HEK293 (cell line): ENCODE data around the gene RBFOX2.

Experiments
- CTCF ChIA-PET: fragments of 350-600 bp; formaldehyde crosslinking; extraction: SDS; loops from one replicate; lab custom pipeline; 2021; ENCODE audit warnings: antibody characterized with exemption; lab: Yijun Ruan, JAX
- POLR2A ChIA-PET: fragments of 300-600 bp; formaldehyde crosslinking; extraction: SDS; loops from one replicate; lab custom pipeline; 2020; ENCODE audit warnings: antibody characterized with exemption, inconsistent platforms; lab: Yijun Ruan, JAX
- H3K27ac ChIP-seq: fragments of 200-500 bp; sonication (Bioruptor generic); 2 replicates; pipeline ENCODE4 v1.5.1; 2014; ENCODE audit warnings: low read depth, low read length, control low read depth, inconsistent platforms; ENCODE audit errors: extremely low read depth
- H3K36me3 ChIP-seq, 2 experiments: fragments of 200-500 bp in 1 of 2; sonication (Bioruptor generic) in 1 of 2; 1 replicate in 1 of 2; 2 replicates in 1 of 2; pipeline ENCODE4 v1.5.1; 2014 to 2017; ENCODE audit warnings: inconsistent platforms in 2 of 2, low read length in 2 of 2; ENCODE audit not compliant: control insufficient read depth in 2 of 2, insufficient read depth in 1 of 2
- H3K4me1 ChIP-seq: fragments of 200-500 bp; sonication (Bioruptor generic); 2 replicates; pipeline ENCODE4 v1.5.1; 2014; ENCODE audit warnings: mild to moderate bottlenecking, low read length, inconsistent platforms; ENCODE audit not compliant: control insufficient read depth, insufficient read depth
- H3K4me3 ChIP-seq: 2 replicates; pipeline ENCODE4 v1.5.1; 2011; ENCODE audit warnings: low read depth, mild to moderate bottlenecking, control low read depth, low read length, moderate library complexity
- H3K9me3 ChIP-seq: fragments of 200-500 bp; sonication (Bioruptor generic); 2 replicates; pipeline ENCODE4 v1.5.1; 2014; ENCODE audit warnings: low read depth, low read length, inconsistent platforms; ENCODE audit not compliant: control insufficient read depth, insufficient read depth
- HOXC10 ChIP-seq: sonication (generic); formaldehyde crosslinking; IDR thresholded peaks from 2 replicates; pipeline ENCODE4 v1.8.1; 2023; ENCODE audit warnings: mild to moderate bottlenecking, missing genetic modification reagents
- OSR2 ChIP-seq: fragments of 450-650 bp; formaldehyde crosslinking; IDR thresholded peaks from 2 replicates; pipeline ENCODE4 v1.5.1; 2016; ENCODE audit warnings: missing biosample characterization, missing genetic modification characterization
- PRDM10 ChIP-seq: fragments of 450-650 bp; formaldehyde crosslinking; IDR thresholded peaks from 2 replicates; pipeline ENCODE4 v1.5.1; 2016; ENCODE audit warnings: missing biosample characterization, missing genetic modification characterization
- PRDM2 ChIP-seq: fragments of 450-650 bp; formaldehyde crosslinking; IDR thresholded peaks from 2 replicates; pipeline ENCODE4 v1.5.1; 2016; ENCODE audit warnings: missing biosample characterization, missing genetic modification characterization, borderline replicate concordance
- SP3 ChIP-seq: fragments of 450-650 bp; formaldehyde crosslinking; IDR thresholded peaks from 2 replicates; pipeline ENCODE4 v1.5.1; 2016; ENCODE audit warnings: missing biosample characterization, missing genetic modification characterization
- ZBTB17 ChIP-seq: fragments of 450-650 bp; formaldehyde crosslinking; IDR thresholded peaks from 2 replicates; pipeline ENCODE4 v1.5.1; 2016; ENCODE audit warnings: missing biosample characterization, missing genetic modification characterization
- ZFP69B ChIP-seq: fragments of 450-650 bp; formaldehyde crosslinking; IDR thresholded peaks from 2 replicates; pipeline ENCODE4 v1.5.1; 2016; ENCODE audit warnings: missing biosample characterization, missing genetic modification characterization
- ZNF132 ChIP-seq: fragments of 450-650 bp; formaldehyde crosslinking; IDR thresholded peaks from 2 replicates; pipeline ENCODE4 v1.5.1; 2017; ENCODE audit warnings: missing biosample characterization, missing genetic modification characterization, borderline replicate concordance
- ZNF133 ChIP-seq: fragments of 450-650 bp; formaldehyde crosslinking; IDR thresholded peaks from 2 replicates; pipeline ENCODE4 v1.5.1; 2016; ENCODE audit warnings: missing biosample characterization, missing genetic modification characterization
- ZNF175 ChIP-seq: fragments of 450-650 bp; formaldehyde crosslinking; IDR thresholded peaks from 2 replicates; pipeline ENCODE4 v1.5.1; 2016; ENCODE audit warnings: missing biosample characterization, missing genetic modification characterization
- ZNF248 ChIP-seq: fragments of 450-650 bp; formaldehyde crosslinking; IDR thresholded peaks from 2 replicates; pipeline ENCODE4 v1.5.1; 2017; ENCODE audit warnings: missing biosample characterization, missing genetic modification characterization
- ZNF324 ChIP-seq: fragments of 450-650 bp; formaldehyde crosslinking; IDR thresholded peaks from 2 replicates; pipeline ENCODE4 v1.5.1; 2016; ENCODE audit warnings: missing biosample characterization, missing genetic modification characterization
- ZNF335 ChIP-seq: fragments of 450-650 bp; formaldehyde crosslinking; conservative IDR thresholded peaks from 2 replicates; pipeline ENCODE4 v1.5.1; 2016; ENCODE audit warnings: missing biosample characterization, missing genetic modification characterization
- ZNF391 ChIP-seq: fragments of 450-650 bp; formaldehyde crosslinking; IDR thresholded peaks from 2 replicates; pipeline ENCODE4 v1.5.1; 2016; ENCODE audit warnings: low read depth, missing biosample characterization, missing genetic modification characterization, borderline replicate concordance
- ZNF473 ChIP-seq: fragments of 450-650 bp; formaldehyde crosslinking; IDR thresholded peaks from 2 replicates; pipeline ENCODE4 v1.5.1; 2017; ENCODE audit warnings: missing biosample characterization, missing genetic modification characterization
- ZNF510 ChIP-seq: fragments of 450-650 bp; formaldehyde crosslinking; IDR thresholded peaks from 2 replicates; pipeline ENCODE4 v1.5.1; 2018; ENCODE audit warnings: mild to moderate bottlenecking, missing genetic modification characterization, missing biosample characterization; ENCODE audit not compliant: insufficient replicate concordance
- ZNF621 ChIP-seq: fragments of 450-650 bp; formaldehyde crosslinking; IDR thresholded peaks from 2 replicates; pipeline ENCODE4 v1.5.1; 2017; ENCODE audit warnings: missing biosample characterization, missing genetic modification characterization
- ZNF623 ChIP-seq: fragments of 450-650 bp; formaldehyde crosslinking; IDR thresholded peaks from 2 replicates; pipeline ENCODE4 v1.5.1; 2016; ENCODE audit warnings: missing biosample characterization, missing genetic modification characterization
- ZNF629 ChIP-seq: fragments of 450-650 bp; formaldehyde crosslinking; IDR thresholded peaks from 2 replicates; pipeline ENCODE4 v1.5.1; 2017; ENCODE audit warnings: missing biosample characterization, missing genetic modification characterization
- ZNF639 ChIP-seq: fragments of 450-650 bp; formaldehyde crosslinking; IDR thresholded peaks from 2 replicates; pipeline ENCODE4 v1.5.1; 2016; ENCODE audit warnings: missing biosample characterization, missing genetic modification characterization
- ZNF701 ChIP-seq: fragments of 450-650 bp; formaldehyde crosslinking; IDR thresholded peaks from 2 replicates; pipeline ENCODE4 v1.5.1; 2016; ENCODE audit warnings: missing biosample characterization, missing genetic modification characterization
- ZNF704 ChIP-seq: fragments of 450-650 bp; formaldehyde crosslinking; IDR thresholded peaks from 2 replicates; pipeline ENCODE4 v1.5.1; 2016; ENCODE audit warnings: missing biosample characterization, missing genetic modification characterization

RBFOX2 gene

GRCh38 chr22:35886309-35886708 lies 142.3 kb downstream of the RBFOX2 start:
- Histone ChIP-seq H3K9me3 (no peaks in the 10 kb centered on the region), H3K36me3 (no peaks in the 10 kb centered on the region), H3K27ac (no peak overlapping the region), H3K4me1 (peaks cover 8% of the 10 kb centered on the region), H3K4me3 (no peak overlapping the region)
- CTCF ChIA-PET, result interaction anchor here (1.0 kb wide), 1 partner anchor 180 kb away, joined by 3 read pairs; no protein-coding TSS in a partner anchor
- POLR2A ChIA-PET, result interaction anchor here (0.7 kb wide), 2 partner anchors 46 to 91 kb away, joined by 6 to 12 read pairs; no protein-coding TSS in a partner anchor
- 0 out of 2 replicates have a peak, but pooled peaks have one; percentile 44 for TF ChIP-seq OSR2 (tag by site-specific recombination)
- no peak for TF ChIP-seq ZNF621
- no peak for TF ChIP-seq ZNF510 (tag by site-specific recombination)
- peak; percentile 78 for TF ChIP-seq ZNF629 (tag by site-specific recombination)
- no peak for TF ChIP-seq ZNF623 (tag by site-specific recombination)
- 0 out of 2 replicates have a peak, but pooled peaks have one; percentile 11 for TF ChIP-seq PRDM10
- TF ChIP-seq ZNF248, result no peak
- 0 out of 2 replicates have a peak, but pooled peaks have one; percentile 14 for TF ChIP-seq ZBTB17

GRCh38 chr22:35884529-35884928 lies 144.1 kb downstream of the RBFOX2 start:
- POLR2A ChIA-PET, result interaction anchor here (0.6 kb wide), 1 partner anchor 13 kb away, joined by 6 read pairs; no protein-coding TSS in a partner anchor

GRCh38 chr22:35883031-35883620 lies 145.5 kb downstream of the RBFOX2 start:
- Histone ChIP-seq H3K4me3 (no peak overlapping the region), H3K4me1 (peaks cover 13% of the 10 kb centered on the region), H3K27ac (no peak overlapping the region), H3K36me3 (no peaks in the 10 kb centered on the region), H3K9me3 (no peaks in the 10 kb centered on the region)
- ChIA-PET POLR2A (no interaction called here), CTCF (interaction anchor here (0.7 to 1.7 kb wide), 3 partner anchors 12 to 241 kb away, joined by 4 read pairs; no protein-coding TSS in a partner anchor)
- TF ChIP-seq PRDM2, result no peak
- TF ChIP-seq ZNF335 (tag by site-specific recombination), result 0 out of 2 replicates have a peak, but pooled peaks have one; percentile 2
- no peak for TF ChIP-seq ZNF704 (tag by site-specific recombination)
- TF ChIP-seq OSR2 (tag by site-specific recombination), result peak; percentile 47; the same call in 1 of the 2 replicates

More at GRCh38 chr22:35884529-35884928, 144.1 kb downstream of the RBFOX2 start:
- Histone ChIP-seq H3K27ac (no peak overlapping the region), H3K36me3 (no peaks in the 10 kb centered on the region), H3K4me3 (no peak overlapping the region), H3K4me1 (peaks cover 11% of the 10 kb centered on the region), H3K9me3 (no peaks in the 10 kb centered on the region)
- TF ChIP-seq ZNF175 (tag by site-specific recombination) (no peak), ZNF324 (tag by site-specific recombination) (no peak), ZNF391 (tag by site-specific recombination) (no peak), ZNF133 (tag by site-specific recombination) (no peak), ZNF701 (tag by site-specific recombination) (no peak), ZNF639 (tag by site-specific recombination) (no peak), ZNF473 (tag by site-specific recombination) (no peak), ZNF510 (tag by site-specific recombination) (no peak), HOXC10 (CRISPR knock-in tag) (no peak), ZFP69B (tag by site-specific recombination) (no peak), ZNF132 (tag by site-specific recombination) (no peak), SP3 (tag by site-specific recombination) (no peak)
- CTCF ChIA-PET, result interaction anchor here (0.9 to 1.7 kb wide), 2 partner anchors 181 to 240 kb away, joined by 4 to 5 read pairs; no protein-coding TSS in a partner anchor
